GM18507 (cell line): ENCODE results near the gene NT5DC4.

ENCODE experiments used
- DNase-seq: peaks from one replicate; pipeline ENCODE4 v3.0.0; 2011; ENCODE audit warnings: low read depth; ENCODE audit not compliant: insufficient read length; ENCODE audit errors: extremely low spot score
- FAIRE-seq: peaks from 2 replicates; lab custom pipeline; 2011; peaks lifted over from hg19 to GRCh38; lab: Jason Lieb, UNC

NT5DC4 gene

GRCh38 chr2:112720785-112721184 lies at the start of gene NT5DC4:
TSS of gene NT5DC4 (plus strand) at chr2:112721020. CDS start at chr2:112721080, 60 bp downstream.
- FAIRE-seq = no peak
- no peak for DNase-seq

GRCh38 chr2:112671801-112672200 lies 49.0 kb upstream of the NT5DC4 start:
- no peak for FAIRE-seq

GRCh38 chr2:112673008-112673407 lies 47.8 kb upstream of the NT5DC4 start:
- no peak for DNase-seq
- no peak for FAIRE-seq

More at GRCh38 chr2:112671801-112672200, 49.0 kb upstream of the NT5DC4 start:
- DNase-seq = no peak

GRCh38 chr2:112674229-112674628 lies 46.6 kb upstream of the NT5DC4 start:
- no peak for FAIRE-seq

GRCh38 chr2:112679484-112679883 lies 41.3 kb upstream of the NT5DC4 start:
- no peak for FAIRE-seq

More at GRCh38 chr2:112674229-112674628, 46.6 kb upstream of the NT5DC4 start:
- no peak for DNase-seq

GRCh38 chr2:112680666-112681101 lies 40.1 kb upstream of the NT5DC4 start:
- no peak for FAIRE-seq

More at GRCh38 chr2:112679484-112679883, 41.3 kb upstream of the NT5DC4 start:
- no peak for DNase-seq

GRCh38 chr2:112682101-112682500 lies 38.7 kb upstream of the NT5DC4 start:
- no peak for FAIRE-seq
- no peak for DNase-seq

More at GRCh38 chr2:112680666-112681101, 40.1 kb upstream of the NT5DC4 start:
- DNase-seq = no peak

- no peak for FAIRE-seq
- DNase-seq = no peak
Observed at GRCh38 chr2:112683550-112684414, 37.0 kb upstream of the NT5DC4 start.

- no peak for DNase-seq
- FAIRE-seq = no peak
Observed at GRCh38 chr2:112684415-112684775, 36.4 kb upstream of the NT5DC4 start.

- FAIRE-seq (no peak), DNase-seq (no peak)
Observed at GRCh38 chr2:112685271-112685884, 35.4 kb upstream of the NT5DC4 start.

GRCh38 chr2:112686348-112687217 lies 34.2 kb upstream of the NT5DC4 start:
- peak; percentile 36 for FAIRE-seq

GRCh38 chr2:112687522-112687921 lies 33.3 kb upstream of the NT5DC4 start:
- FAIRE-seq (no peak), DNase-seq (no peak)

More at GRCh38 chr2:112686348-112687217, 34.2 kb upstream of the NT5DC4 start:
- DNase-seq = no peak

- DNase-seq (no peak), FAIRE-seq (no peak)
Observed at GRCh38 chr2:112688086-112688880, 32.5 kb upstream of the NT5DC4 start.

- peak; percentile 76 for FAIRE-seq
- peak; percentile 42 for DNase-seq
Observed at GRCh38 chr2:112690853-112691401, 29.9 kb upstream of the NT5DC4 start.

GRCh38 chr2:112691881-112692281 lies 28.9 kb upstream of the NT5DC4 start:
- FAIRE-seq = no peak
- no peak for DNase-seq

GRCh38 chr2:112692495-112692911 lies 28.3 kb upstream of the NT5DC4 start:
- FAIRE-seq = peak; percentile 91
- peak; percentile 68 for DNase-seq

- DNase-seq (no peak), FAIRE-seq (no peak)
Observed at GRCh38 chr2:112692918-112693317, 27.9 kb upstream of the NT5DC4 start.

GRCh38 chr2:112693596-112693995 lies 27.2 kb upstream of the NT5DC4 start:
- FAIRE-seq (no peak), DNase-seq (no peak)

GRCh38 chr2:112694182-112694581 lies 26.6 kb upstream of the NT5DC4 start:
- DNase-seq (no peak), FAIRE-seq (no peak)
